Vagina (tissue), 2 donors: ENCODE data around the gene INPP5F.

ENCODE experiments used
- POLR2A ChIP-seq, 2 donors: fragments of 450-650 bp; IDR thresholded peaks; one replicate each; pipeline ENCODE4 v1.6.1; 2017; ENCODE audit warnings: antibody characterized with exemption in 2 of 2, mild to moderate bottlenecking in 2 of 2, moderate library complexity in 2 of 2
- POLR2AphosphoS5 ChIP-seq, 2 donors: sonication (generic); formaldehyde crosslinking; IDR thresholded peaks; one replicate each; pipeline ENCODE4 v1.9.0; 2017; ENCODE audit warnings: antibody characterized with exemption in 2 of 2, mild to moderate bottlenecking in 2 of 2, low read depth in 1 of 2; ENCODE audit not compliant: insufficient read depth in 1 of 2
- TF ChIP-seq, protein P1 (sequence below), 3 experiments: fragments of 450-650 bp in 2 of 3; fragments of 200-600 bp in 1 of 3; sonication (generic) in 1 of 3; IDR thresholded peaks; one replicate each; pipeline ENCODE4 v1.5.1; 2017 to 2019; ENCODE audit warnings: antibody characterized with exemption in 3 of 3, mild to moderate bottlenecking in 2 of 3, moderate library complexity in 2 of 3

DNA sequence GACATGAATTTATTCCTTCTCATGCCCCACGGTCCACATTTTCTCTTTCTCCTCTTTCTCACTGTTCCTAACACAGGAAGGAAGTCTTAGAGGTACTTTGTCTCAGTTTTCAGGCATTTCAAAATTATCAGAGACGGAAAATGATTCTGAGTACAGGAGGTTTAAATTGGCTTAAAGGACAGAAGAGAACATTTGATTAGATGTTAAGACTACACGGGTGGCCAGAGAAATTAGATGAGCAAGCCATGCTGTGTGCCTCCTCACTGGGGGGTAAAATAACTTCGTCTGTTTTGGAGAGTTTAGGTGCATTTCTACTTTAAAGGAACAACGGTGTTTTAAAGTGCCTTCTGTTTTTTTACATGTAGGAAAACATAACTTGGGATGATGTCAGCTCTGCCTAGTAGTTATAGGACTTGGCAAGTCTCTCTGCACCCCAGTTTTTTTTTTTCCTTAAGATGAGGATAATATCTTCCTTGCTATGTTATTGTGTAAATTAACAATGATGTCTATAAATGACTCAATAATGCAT, 79.9 kb downstream of the INPP5F start:
- TF ChIP-seq, protein P1, sequence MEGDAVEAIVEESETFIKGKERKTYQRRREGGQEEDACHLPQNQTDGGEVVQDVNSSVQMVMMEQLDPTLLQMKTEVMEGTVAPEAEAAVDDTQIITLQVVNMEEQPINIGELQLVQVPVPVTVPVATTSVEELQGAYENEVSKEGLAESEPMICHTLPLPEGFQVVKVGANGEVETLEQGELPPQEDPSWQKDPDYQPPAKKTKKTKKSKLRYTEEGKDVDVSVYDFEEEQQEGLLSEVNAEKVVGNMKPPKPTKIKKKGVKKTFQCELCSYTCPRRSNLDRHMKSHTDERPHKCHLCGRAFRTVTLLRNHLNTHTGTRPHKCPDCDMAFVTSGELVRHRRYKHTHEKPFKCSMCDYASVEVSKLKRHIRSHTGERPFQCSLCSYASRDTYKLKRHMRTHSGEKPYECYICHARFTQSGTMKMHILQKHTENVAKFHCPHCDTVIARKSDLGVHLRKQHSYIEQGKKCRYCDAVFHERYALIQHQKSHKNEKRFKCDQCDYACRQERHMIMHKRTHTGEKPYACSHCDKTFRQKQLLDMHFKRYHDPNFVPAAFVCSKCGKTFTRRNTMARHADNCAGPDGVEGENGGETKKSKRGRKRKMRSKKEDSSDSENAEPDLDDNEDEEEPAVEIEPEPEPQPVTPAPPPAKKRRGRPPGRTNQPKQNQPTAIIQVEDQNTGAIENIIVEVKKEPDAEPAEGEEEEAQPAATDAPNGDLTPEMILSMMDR (IDR thresholded peaks at IDR 0.05): no peak
- TF ChIP-seq POLR2AphosphoS5 (IDR thresholded peaks at IDR 0.05; ENCODE audit: insufficient read depth in 1 of 2, low read depth in 1 of 2) (no peak), POLR2A (IDR thresholded peaks at IDR 0.05) (no peak)
